Measurements from ENCODE around the gene OMP.

DNA sequence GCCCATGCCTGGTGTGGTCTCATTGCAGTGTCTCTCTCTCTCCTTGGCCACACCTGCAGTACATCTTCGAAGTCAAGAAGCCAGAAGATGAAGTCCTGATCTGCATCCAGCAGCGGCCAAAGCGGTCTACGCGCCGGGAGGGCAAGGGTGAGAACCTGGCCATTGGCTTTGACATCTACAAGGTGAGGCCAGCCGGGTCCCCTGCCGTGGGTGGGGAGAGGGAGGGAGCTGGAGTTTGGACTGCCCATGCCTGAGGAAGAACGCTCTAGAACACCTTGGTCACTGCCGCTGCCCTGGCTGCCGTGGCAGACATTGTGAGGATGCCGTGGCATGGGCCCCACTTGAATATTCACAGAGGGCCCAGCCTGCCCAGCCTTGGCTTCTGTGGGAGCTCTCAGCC lies 16.3 kb downstream of the OMP start:
- TF ChIP-seq, protein P1, sequence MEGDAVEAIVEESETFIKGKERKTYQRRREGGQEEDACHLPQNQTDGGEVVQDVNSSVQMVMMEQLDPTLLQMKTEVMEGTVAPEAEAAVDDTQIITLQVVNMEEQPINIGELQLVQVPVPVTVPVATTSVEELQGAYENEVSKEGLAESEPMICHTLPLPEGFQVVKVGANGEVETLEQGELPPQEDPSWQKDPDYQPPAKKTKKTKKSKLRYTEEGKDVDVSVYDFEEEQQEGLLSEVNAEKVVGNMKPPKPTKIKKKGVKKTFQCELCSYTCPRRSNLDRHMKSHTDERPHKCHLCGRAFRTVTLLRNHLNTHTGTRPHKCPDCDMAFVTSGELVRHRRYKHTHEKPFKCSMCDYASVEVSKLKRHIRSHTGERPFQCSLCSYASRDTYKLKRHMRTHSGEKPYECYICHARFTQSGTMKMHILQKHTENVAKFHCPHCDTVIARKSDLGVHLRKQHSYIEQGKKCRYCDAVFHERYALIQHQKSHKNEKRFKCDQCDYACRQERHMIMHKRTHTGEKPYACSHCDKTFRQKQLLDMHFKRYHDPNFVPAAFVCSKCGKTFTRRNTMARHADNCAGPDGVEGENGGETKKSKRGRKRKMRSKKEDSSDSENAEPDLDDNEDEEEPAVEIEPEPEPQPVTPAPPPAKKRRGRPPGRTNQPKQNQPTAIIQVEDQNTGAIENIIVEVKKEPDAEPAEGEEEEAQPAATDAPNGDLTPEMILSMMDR (IDR thresholded peaks at IDR 0.05) = no peak
- TF ChIP-seq ZFX (IDR thresholded peaks at IDR 0.05; ENCODE audit: borderline replicate concordance) = no peak

All from 22Rv1 (cell line).